DMS53 treated with DMSO at 0.1 percent for 48 hours (cell line): ENCODE data around the gene WFIKKN2.
A peak's percentile ranks its signal among the peaks of the same experiment; 100 is the strongest.
"Not testable (repeated sequence)": the region's sequence is repeated elsewhere in the genome, so short reads cannot be mapped to it uniquely, and the experiment has no call there.

Experiments used
- DNase-seq: peaks from one replicate; lab custom pipeline; 2025; ENCODE audit not compliant: unreplicated experiment; lab: John Stamatoyannopoulos, UW

Gene WFIKKN2

DNA sequence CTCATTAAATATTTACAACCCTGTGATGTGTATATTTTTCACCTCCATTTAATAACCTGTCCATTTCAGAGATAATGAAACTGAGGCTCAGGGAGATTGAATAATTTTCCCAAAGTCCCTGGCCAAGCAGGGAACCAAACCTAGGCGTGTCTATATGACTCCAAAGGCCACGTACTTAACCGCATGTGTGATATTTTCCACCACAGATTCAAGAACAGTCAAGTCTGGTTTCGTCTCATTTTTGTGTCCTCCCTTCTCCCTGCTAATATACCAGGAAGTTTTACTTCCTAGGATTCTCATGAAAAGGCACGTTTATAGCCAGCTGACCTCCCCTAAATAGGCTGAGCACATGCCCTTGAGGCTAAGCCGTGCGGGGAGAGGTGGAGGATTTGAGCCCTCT is 15.3 kb downstream of the WFIKKN2 start:
- DNase-seq, result no peak

GRCh38 chr17:50853015-50853615 is 17.7 kb downstream of the WFIKKN2 start:
- no peak for DNase-seq

GRCh38 chr17:50853781-50854180 is 18.4 kb downstream of the WFIKKN2 start:
- DNase-seq, result no peak

DNA sequence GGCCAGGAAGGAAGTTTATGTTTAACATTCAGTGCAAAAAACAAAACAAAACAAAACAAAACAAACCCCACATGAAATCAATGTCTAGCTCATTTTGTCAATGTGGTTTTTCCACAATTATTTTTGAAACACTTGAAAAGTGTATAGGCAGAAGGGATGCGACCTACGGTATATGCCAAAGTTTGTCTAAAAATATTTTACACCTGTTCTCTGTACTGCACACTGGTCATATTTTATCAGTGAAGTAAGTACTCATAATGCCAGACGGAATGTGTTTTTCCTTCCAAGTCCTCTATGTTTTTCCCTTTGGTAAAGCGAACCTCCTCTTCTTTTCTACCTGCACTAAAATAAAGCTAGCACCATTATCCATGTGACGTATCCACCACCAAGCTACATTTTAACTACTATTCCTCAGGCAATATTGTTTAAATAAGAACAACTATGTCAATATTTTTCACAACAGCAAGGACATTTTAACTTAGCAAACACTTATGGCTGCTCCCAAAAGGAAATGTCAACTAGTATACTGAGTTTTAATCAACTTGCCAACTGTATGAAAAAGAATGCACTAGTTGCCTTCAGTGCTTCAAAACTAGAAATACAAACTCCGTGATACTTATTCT is 20.4 kb downstream of the WFIKKN2 start:
- peak; percentile 81 for DNase-seq

GRCh38 chr17:50856431-50856830 is 21.0 kb downstream of the WFIKKN2 start:
- no peak for DNase-seq

DNA sequence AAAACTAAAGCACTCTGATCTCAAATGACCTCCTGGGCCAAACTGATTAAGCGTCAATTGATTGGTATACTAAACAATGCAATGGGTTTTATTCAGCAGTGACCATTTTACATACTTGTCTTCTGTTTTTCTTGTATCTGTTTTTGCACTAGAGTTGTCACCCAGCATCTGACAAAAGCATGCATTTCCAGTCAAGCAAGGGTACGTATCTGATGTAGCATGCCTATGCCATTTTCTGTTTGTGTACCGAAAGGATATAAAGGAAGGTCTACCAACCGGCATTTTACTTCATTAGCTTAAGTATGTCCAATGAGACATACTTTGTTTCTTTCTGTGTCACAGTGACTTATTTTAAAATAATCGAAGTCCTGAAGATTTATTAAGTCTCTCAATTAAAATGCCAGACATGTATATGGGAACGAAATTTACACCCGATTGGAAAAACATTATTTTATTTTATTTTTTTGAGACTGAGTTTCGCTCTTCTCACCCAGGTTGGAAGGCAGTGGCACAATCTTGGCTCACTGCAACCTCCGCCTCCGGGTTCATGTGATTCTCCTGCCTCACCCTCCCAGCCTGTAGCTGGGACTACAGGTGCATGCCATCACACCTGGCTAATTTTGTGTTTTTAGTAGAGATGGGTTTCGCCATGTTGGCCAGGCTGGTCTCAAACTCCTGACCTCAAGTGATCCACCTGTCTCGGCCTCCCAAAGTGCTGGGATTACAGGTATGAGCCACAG is 23.3 kb downstream of the WFIKKN2 start:
- no peak for DNase-seq

GRCh38 chr17:50859727-50860126 is 24.3 kb downstream of the WFIKKN2 start:
- not testable (repeated sequence) for DNase-seq

- no peak for DNase-seq
Observed at GRCh38 chr17:50861334-50861676, 25.9 kb downstream of the WFIKKN2 start.

DNA sequence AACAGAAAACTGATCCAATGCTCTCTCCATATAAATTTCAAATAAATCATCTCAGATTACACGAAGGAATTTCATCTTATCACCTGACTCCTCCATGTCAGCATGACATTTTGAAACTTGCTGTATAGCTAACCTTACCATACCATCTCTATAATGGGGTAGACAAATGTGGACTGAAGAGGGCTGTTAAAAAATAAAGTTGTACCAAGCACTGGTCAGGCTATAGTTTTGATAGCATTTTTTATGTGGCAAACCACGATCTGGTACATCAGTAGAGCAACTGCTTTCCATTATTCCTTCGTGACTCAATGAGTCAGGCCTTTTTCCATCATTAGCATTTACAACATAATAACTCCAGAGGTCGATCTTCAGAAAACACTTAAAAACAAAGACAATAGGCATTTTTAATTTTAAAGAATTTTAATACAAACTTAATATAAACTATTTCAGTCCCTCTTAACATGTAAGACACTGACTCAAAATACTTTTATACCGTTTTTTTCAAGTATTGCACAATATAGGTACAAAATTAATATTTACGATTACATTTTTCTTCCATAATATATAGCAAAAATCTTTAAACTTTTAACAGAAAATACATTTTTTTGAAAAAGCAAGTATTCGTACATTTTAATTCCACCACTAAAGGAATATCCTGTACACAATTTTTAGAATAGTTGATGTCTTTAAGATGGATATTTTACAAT is 26.6 kb downstream of the WFIKKN2 start:
- no peak for DNase-seq

DNA sequence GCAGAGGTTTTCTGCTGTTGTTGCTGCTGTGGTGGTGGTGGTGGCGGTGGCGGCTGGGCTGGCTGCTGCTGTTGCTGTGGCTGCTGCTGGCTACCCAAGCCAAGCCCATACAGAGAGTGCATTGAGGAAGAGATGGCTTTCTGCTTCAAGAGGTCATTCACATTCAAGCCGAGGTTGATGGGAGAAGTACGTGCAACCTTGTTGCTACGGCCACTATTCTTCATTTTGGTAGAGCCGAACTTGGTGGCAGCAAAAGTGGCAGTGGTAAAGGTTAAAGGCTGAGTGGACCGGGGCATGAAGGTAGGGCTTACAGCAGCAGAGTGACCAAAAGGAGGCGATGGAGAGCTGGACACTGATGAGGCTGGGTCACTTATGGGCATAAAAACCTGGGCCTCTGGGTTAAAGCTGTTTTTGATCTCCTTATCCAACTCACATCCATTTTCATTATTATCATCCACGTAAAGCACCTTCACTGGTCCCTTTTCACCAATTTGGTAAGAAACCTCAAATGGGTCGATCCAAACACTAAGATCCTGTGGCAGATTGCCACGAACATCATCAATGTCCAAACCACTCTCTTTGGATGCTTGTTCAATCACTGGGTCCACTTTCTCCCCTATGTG is 27.9 kb downstream of the WFIKKN2 start:
- peak; percentile 31 for DNase-seq

GRCh38 chr17:50863931-50864330 is 28.5 kb downstream of the WFIKKN2 start:
- no peak for DNase-seq

DNA sequence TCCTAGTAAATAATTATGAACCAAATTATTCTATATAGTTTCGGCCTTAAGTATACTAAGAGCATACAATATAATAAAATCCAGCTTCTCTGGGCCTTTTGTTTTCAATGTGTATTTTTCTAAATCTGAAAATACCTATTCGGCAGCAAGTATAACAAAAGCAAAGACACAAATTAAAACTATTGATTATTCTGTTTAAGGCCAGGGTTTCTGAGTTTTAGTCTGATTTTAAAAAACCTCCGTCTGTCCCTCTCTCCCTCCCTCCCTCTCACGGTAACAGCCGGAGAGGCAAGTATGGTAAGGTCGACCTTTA is 29.3 kb downstream of the WFIKKN2 start:
- DNase-seq, result no peak

DNA sequence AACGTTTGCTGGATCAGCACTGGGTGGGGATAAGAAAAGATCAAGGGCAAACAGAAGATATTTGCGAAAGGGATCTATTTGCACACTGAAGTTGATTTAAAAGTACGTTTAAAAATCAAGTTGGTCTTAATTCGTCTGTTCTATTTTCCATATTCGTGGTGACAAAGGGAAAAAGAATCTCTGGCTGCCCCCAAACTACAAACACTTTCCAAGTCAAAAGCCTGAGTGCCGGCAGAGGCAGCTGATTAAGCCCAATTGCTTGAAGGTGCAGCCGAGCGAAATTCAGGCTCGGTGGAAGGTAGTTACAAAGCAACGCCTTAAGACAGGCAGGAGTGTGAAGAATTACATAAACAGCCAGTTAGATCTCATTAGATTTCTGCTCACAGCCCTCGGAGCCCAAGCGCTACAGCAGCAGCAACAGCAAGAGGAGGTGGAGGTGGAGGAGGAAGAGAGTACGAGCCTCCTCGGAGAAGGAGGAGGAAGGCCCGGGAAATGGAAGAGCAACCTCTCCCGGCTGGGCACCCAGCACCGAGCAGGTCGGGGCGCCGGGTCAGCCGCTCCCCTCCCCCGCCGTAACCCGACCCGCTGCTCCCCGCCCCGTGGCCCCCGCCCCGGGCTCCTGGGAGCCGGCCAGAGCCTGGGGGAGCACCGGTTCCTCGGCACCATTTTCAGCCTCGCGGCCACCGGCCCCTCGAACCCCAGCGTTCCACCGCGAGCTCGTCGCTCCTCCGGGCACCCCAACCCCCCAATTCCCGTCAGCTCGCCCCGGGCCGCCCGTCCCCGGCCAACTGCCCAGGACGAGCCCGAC is 29.9 kb downstream of the WFIKKN2 start:
- peak; percentile 66 for DNase-seq

DNA sequence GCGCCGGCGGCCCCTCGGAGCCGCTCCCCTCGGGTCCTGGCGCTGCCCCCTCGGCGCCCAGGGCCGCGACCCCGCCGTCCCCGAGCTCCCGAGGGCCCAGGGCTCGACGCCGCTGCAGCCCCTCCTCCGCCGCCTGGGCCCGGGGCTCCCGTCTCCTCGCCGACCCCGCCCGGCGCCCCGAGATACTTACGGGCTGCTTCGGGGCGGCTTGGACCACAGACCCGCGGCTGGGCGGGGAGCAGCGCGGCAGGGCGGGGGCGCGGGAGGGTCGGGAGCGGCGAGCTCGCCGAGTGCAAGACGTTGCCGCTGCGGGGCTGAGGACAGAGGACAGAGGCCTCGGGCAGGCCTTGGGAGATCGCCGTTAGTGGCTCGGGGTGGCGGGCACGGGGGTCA is 30.5 kb downstream of the WFIKKN2 start:
- no peak for DNase-seq

DNA sequence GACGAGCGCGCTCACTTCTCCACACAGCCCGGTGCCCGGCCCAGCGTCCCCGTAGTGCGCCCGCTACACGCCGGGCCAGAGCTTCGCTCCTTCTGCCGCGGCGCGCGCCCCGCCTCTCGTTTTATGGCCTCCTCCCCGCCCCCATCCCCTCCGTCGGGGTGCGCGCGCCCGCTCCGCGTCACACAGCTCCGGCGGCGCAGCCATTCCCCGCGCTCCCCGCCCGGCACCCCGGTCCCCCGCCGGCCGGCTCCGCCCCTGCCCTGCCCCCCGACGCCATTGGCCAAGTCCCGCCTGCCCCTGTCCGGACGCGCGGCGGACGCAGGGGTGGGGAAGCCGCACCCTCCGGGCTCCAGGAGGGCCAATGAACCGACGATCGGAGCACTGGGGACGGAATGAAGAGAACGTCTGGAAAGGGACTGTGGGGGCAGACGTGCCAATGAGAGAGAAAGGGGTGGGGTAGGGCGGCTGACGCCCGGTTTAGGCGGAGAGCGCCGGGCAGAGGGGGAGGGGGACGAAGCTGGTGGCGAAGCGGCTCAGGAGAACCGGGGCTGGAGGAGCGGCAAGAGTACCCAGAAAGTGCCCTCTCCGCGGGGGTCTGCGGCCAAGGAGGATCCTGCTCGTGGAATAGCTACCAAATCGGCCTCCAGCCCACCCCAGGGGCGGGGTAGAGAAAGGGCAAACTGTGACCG is 31.0 kb downstream of the WFIKKN2 start, which contains the start of gene TOB1:
Gene TOB1, minus strand, starts transcription at position 94 of the 689 bp plus-strand sequence. CDS start 2,337 bp downstream, outside the sequence.
- DNase-seq, result peak; percentile 97

DNA sequence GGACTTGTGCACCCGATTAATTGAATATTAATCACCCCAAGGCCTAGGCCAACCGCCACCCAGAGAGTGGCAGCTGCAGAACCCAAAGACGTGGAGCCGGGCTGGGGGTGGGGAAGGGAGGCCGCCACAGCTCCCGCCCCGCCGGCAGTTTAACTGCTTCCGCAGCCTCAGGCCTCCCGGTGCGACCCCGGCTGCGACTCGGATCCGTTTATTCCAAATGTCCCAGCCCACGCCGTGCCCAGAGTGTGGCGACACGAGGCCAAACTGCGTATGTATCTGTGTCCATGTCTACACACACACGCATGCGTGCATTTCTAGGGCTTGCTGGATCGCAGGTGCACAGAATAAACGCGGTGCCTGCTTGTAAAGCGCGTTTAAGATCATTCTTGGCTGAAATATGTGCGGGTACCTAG is 31.6 kb downstream of the WFIKKN2 start:
- DNase-seq, result peak; percentile 93

GRCh38 chr17:50867363-50868139 is 32.2 kb downstream of the WFIKKN2 start:
- peak; percentile 99 for DNase-seq

DNA sequence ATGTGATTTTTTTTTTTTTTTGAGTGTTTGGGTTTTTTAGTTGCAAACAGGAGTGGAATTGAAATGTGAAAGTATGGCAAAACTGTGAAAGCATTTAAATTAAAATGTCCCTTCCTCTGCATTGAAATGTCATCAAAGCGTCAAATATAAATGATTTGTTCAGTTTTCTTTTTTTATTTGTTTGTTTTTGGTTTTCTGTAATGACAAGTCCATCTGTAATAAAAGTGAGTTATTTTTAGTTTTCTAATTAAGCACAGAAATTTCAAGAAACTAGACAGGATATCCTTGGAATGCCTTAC is 32.7 kb downstream of the WFIKKN2 start:
- no peak for DNase-seq

- no peak for DNase-seq
Observed at GRCh38 chr17:50868602-50869001, 33.2 kb downstream of the WFIKKN2 start.
